GM18498 (cell line): ENCODE measurements around the gene SCAPER.
"Not testable (repeated sequence)": the region's sequence is repeated elsewhere in the genome, so short reads cannot be mapped to it uniquely, and the experiment has no call there.

Experiments used
- ATAC-seq: cut with Tn5 transposase; IDR thresholded peaks from one replicate; pipeline ENCODE4 v1.9.1; 2021; ENCODE audit warnings: mild to moderate bottlenecking, moderate library complexity; ENCODE audit not compliant: unreplicated experiment

Gene SCAPER

DNA sequence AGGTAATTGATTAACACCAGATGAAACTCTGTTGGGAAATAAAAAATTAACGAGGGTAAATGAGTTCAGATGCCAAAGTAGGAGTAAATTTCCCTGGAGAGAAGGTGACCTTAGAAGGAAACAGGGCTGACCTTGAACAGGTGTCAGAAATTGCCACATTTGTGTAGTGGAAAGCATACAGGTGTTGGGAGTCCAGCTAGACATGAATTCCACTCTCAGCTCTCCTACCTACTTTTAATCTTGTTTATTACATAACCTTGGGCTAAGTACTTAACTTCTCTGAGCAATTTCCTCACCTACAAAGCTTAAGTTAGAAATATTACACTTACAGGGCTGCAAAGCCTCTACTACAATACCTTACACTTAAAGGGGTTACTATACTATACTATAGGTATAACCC, 472.5 kb downstream of the SCAPER start:
- no peak for ATAC-seq

DNA sequence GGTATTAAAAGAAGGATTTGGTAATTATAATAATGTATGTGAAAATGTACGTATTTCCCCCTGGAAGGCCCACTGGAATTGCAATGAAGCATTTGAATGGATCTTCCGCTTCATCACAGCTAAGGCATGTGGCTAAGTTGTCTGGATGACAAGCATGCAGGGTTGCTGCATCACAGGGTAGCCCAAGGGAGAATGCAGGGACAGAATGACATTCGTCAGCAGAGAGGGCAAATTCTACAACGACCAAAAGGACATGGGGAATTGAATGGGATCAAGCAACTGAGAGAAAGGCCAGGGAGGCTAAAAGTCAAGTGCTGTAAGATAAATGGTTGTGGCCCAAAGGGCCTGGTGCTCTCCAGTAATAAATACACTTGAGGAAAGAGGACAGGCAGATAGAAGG, 473.2 kb downstream of the SCAPER start:
- ATAC-seq, result no peak

DNA sequence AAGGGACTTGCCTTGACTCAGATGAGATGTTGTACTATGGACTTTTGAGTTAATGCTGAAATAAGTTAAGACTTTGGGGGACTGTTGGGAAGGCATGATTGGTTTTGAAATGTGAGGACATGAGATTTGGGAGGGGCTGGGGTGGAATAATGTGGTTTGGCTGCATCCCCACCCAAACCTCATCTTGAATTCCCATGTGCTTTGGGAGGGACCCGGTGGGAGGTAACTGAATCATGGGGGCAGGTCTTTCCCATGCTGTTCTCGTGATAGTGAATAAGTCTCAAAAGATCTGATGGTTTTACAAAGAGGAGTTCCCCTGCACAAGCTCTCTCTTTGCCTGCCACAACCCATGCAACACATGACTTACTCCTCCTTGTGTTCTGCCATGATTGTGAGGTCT, 474.4 kb downstream of the SCAPER start:
- not testable (repeated sequence) for ATAC-seq

GRCh38 chr15:76429661-76430060, 475.5 kb downstream of the SCAPER start:
- ATAC-seq, result no peak

DNA sequence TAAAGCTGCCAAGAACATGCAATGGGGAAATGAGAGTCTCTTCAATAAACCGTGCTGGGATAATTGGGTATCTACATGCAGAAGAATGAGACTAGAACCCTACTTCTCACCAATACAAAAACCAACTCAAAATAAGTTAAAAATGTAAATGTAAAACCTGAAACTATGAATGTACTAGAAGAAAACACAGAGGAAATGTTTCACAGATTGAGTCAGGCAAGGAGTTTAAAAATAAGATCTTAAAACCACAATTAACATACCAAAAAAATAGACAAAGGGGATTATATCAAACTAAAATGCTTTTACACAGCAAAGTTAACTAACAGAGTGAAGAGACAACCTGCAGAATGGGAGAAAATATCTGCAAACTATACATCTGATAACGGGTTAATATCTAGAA, 478.2 kb downstream of the SCAPER start:
- ATAC-seq, result no peak

- ATAC-seq, result no peak
These were observed 486.6 kb downstream of the SCAPER start for GRCh38 chr15:76418352-76419140.

- ATAC-seq, result no peak
These were observed 503.9 kb downstream of the SCAPER start for GRCh38 chr15:76401285-76401684.

DNA sequence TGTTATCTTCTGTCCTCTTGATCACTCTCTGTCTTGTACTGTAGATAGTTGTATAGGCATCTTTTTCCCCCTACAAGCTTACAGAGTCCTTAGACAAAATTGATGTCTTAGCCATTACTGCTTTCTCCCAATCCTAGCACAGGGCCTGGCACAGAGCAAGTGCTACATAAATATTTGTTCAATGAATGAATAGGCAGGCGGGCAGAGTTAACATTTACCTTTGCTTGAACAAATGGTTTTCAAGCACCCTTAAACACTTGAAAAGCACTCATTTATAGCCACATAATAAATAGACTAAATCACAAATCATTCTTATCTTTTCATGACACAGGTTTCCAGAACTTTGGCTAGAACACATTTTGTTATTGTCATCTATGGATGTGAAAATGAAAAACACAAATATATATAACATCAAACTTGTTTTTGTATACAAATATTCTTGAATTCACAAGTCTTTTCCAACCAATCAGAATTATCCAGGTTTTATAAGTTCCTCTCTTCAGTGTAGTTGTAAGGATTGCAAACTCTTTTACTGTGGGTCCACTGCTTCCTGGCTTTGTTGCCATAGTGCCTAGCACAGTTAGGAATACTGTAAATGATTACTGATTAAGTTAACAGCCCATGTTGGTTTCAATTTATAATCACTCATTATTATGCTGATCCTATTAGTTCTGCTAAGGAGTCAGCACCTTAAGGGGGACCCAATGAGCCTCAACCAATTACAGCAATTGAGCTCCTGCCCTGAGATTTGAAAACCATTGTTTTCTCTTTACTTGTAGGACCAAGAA, 506.6 kb downstream of the SCAPER start:
- ATAC-seq, result no peak

DNA sequence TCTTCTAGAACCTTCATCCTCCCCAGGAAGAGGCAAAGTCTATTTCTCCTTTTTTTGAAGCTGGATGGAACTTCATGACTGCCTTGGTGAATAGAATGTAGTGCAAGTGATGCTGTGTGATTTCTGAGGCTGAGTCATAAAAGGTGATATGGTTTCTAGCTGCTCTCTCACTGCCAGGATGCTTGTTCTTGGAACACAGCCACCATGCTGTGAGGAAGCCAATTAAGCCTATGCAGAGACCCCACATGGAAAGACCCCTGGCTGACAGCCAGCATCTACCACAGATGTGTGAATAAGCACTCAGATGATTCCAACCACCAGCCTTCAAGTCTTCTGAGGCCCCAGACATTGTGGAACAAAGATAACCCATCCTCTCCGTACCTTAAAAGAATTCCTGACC, 511.5 kb downstream of the SCAPER start:
- ATAC-seq, result no peak

DNA sequence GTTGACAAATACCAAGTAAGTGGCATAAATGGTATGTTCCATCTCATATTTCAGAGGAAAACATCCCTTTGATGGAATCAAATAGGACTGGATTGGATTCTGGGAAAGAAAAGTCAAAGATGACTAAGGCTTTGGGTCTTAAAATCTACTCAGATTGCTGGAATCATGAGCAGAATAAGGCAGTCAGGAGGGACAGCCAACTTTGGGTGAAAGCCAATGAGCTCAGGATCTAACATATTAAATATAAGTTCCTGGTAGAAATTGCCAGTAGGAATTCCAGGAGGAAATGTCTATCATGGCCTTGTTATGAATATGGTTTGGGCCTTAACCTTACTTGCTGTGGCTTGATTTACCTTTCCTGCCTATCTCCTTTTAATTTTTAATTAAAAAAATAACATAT, 513.3 kb downstream of the SCAPER start:
- no peak for ATAC-seq

GRCh38 chr15:76391309-76391708, 513.8 kb downstream of the SCAPER start:
- no peak for ATAC-seq

DNA sequence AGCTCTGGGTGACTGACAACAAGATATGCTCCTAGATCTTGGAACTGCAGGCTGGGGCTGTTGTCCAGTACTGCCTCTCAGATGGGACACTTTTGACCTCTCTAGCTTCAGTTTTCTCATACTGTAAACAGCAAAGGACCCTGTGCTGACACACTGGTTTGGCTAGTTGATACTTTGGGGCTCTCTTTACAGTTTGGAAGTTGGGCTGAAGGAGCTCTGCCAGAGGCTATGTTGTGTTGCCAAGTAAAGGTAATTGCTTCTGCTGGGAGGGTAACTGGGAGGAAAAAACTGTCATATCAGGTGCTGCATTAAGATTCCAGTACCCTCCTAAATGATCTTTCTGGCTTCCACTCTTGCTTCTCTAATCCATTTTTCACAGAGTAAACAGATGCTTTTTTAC, 514.6 kb downstream of the SCAPER start:
- no peak for ATAC-seq

- ATAC-seq, result no peak
These were observed 518.2 kb downstream of the SCAPER start for GRCh38 chr15:76386926-76387325.

- ATAC-seq, result no peak
These were observed 519.0 kb downstream of the SCAPER start for GRCh38 chr15:76386178-76386577.

DNA sequence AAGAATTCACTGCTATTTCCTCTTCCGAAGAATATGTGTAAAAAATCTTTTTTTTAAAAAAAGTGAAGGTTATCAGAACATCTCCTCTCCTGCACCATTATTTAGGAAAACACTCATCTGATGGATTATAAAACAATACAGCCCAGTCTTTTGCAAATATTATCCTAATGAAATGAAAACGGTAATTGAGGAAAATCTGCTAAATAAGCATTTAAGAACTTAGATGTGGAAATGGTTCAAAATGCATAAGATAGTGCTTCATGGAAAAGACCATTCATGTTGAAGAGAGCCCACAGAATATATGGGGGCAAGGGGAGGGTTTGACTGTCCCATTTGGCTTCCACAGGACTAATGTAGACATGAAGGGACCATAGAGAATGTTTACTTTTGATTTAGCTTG, 520.7 kb downstream of the SCAPER start:
- ATAC-seq, result no peak

DNA sequence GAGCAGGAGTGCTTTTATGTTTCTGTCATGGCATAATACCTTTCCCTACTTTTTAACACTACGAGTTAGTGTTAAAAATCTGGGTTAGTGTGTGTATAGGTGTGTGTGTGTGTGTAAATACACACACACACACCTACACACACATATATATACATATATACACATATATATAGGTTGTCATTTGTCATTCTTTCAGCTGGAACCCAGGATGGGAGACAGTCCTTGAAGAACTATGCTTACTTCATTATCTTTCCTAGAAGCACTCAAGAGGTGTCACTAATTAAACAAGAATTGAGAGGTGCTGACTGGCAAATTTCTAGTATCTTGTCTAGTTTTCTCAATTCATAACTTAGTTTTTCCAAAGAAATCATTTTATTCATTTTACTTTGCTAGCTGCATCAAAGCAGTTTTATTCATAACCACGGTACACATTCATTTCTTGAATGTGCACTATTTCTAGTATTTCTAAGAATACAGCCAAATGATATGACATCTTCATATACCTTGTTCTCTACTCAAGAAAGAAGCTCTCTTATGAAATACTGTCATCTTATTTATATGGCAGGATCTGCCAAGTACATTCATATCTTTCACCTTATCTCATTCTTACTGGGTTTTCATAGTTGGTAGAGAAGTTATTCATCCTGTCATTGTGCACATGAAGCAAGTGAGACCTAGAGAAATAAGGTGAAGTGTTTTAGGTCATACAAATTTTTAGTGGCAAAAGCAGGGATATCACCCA, 522.0 kb downstream of the SCAPER start:
- ATAC-seq, result no peak

DNA sequence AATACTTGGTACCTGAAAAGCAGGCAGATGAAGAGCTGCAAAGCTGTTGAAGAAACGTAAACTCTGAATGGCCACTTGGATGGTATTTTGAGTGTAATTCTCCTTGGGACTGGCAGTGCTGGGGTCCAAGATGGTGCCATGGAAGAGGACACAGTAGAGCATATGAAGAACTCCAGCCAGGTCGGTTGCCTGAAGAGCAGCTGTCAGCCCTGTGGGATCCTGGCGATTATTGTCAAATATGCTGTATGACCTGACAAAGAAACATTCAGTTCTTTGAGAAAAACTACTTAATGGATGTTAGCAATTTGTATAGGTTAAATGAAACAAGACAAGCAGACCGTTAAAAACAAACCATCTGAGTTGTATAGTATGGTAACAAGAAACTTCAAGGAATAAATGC, 523.8 kb downstream of the SCAPER start:
- ATAC-seq, result no peak

DNA sequence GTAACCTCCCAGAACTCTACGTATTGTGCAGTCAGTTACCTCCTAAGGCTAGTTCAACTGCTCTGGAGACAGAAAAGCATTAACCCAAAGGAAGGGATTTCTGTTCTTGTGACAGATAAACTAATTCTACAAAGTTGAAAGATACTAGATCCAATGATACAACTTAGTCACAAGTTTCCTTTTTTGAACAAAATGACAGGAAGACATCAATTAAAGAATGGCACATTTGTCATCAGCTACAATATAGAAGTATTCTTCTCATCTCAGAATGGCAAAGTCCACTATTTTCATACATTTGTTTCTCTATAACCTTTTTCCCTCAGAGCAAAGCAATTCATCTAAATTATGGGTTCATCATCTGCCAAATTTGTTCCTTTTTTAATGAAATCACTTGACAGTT, 524.9 kb downstream of the SCAPER start:
- ATAC-seq, result no peak

- ATAC-seq, result no peak
These were observed 526.4 kb downstream of the SCAPER start for GRCh38 chr15:76378691-76379090.

GRCh38 chr15:76377751-76378150, 527.4 kb downstream of the SCAPER start:
- no peak for ATAC-seq

DNA sequence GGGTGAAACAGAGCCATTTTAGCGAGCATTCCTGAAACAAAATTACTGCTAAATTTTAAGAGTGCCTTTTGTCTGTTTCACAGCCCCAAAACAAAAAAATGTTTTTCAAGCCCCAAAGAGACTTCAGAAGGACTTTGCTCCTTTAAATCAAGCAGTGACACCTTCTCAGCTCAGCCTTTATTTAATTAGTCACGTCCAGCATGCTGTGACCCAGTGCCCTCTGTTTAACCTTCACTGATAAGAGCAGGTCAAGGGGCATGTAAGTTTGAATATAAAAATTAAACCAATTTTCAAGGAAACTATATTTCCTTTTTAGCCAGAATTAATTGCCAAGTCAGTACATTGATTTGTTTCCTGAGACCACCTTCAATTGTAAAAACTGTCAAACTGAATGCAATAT, 527.9 kb downstream of the SCAPER start:
- ATAC-seq, result no peak

DNA sequence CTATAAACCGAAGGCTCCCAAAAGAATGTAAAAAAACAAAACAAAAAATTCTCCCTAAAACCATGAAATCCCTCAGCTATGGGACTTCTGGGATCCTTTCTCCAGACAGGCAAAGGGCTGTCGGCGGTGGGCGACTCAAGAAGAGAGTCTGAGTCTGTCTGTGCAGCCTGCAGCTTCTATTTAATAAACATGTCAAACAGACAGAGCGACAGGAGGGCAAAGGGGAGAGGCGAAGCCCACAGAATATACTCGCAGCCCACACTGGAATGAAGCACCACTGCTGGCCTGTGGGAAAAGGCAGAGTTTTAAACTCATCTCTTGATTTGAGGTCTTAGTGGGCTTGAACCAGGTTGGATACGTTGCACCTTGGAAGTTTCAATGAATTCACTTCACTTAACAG, 528.3 kb downstream of the SCAPER start:
- no peak for ATAC-seq
